ENCODE results near the gene PAGR1. TPM values are rescaled to one million over a fixed set of nuclear protein-coding genes. Genes with fewer than 3 reads are reported as not detected.

The PAGR1 gene
- total and polyA plus RNA-seq, 9 of the 15 experiments (the other 6 are each of a cell fraction or from before 2014, with no cell fraction given) = 1.4 to 58.2 (median 16.8) TPM

DNA sequence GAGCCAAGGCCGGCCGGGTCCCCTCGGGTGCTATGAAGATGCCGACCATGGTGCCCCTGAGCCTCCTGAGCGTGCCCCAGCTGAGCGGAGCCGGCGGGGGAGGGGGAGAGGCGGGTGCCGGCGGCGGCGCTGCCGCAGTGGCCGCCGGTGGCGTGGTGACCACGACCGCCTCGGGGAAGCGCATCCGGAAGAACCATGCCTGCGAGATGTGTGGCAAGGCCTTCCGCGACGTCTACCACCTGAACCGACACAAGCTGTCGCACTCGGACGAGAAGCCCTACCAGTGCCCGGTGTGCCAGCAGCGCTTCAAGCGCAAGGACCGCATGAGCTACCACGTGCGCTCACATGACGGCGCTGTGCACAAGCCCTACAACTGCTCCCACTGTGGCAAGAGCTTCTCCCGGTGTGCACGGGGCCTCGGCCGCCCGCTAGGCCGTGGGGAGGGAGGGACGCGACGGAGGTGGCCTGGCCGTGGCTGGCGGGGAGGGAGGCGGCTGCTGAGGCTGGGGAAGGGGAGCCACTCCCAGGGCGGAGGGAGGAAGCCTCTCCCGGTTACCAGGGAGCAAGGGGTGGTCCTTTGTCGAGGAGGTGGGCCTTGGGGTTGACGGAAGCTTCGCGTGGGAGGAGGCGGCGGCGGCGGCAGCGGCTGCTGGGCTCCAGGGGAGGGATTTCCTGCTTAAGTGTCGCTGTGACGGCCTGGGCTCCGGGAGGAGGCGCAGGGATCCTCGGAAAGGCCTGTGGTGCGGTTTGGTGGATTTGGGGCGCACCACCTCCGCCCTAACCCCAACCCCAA, 8.3 kb upstream of the PAGR1 start (continued):
- TF ChIP-seq, protein P1, sequence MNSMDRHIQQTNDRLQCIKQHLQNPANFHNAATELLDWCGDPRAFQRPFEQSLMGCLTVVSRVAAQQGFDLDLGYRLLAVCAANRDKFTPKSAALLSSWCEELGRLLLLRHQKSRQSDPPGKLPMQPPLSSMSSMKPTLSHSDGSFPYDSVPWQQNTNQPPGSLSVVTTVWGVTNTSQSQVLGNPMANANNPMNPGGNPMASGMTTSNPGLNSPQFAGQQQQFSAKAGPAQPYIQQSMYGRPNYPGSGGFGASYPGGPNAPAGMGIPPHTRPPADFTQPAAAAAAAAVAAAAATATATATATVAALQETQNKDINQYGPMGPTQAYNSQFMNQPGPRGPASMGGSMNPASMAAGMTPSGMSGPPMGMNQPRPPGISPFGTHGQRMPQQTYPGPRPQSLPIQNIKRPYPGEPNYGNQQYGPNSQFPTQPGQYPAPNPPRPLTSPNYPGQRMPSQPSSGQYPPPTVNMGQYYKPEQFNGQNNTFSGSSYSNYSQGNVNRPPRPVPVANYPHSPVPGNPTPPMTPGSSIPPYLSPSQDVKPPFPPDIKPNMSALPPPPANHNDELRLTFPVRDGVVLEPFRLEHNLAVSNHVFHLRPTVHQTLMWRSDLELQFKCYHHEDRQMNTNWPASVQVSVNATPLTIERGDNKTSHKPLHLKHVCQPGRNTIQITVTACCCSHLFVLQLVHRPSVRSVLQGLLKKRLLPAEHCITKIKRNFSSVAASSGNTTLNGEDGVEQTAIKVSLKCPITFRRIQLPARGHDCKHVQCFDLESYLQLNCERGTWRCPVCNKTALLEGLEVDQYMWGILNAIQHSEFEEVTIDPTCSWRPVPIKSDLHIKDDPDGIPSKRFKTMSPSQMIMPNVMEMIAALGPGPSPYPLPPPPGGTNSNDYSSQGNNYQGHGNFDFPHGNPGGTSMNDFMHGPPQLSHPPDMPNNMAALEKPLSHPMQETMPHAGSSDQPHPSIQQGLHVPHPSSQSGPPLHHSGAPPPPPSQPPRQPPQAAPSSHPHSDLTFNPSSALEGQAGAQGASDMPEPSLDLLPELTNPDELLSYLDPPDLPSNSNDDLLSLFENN (IDR thresholded peaks at IDR 0.05; ENCODE audit: low read depth in 2 of 2, low read length in 2 of 2) = no peak
- TF ChIP-seq ZNF408 (CRISPR knock-in tag; IDR thresholded peaks at IDR 0.05; ENCODE audit: low read depth) (no peak), ZNF644 (tag; IDR thresholded peaks at IDR 0.05; ENCODE audit: low read depth) (no peak), CTCFL (IDR thresholded peaks at IDR 0.05; ENCODE audit: borderline replicate concordance, insufficient read depth, low read depth, low read length, poor library complexity, severe bottlenecking) (peak; percentile 25), MAFG (tag; conservative IDR thresholded peaks at IDR 0.05) (no peak), MXD1 (CRISPR knock-in tag; IDR thresholded peaks at IDR 0.05; ENCODE audit: borderline replicate concordance, poor library complexity, severe bottlenecking) (peak; percentile 44), DACH1 (IDR thresholded peaks at IDR 0.05; ENCODE audit: partially characterized antibody) (no peak), NR2F6 (CRISPR knock-in tag; IDR thresholded peaks at IDR 0.05) (no peak), FOXP4 (CRISPR knock-in tag; IDR thresholded peaks at IDR 0.05; ENCODE audit: borderline replicate concordance) (peak; percentile 82), ZNF316 (IDR thresholded peaks at IDR 0.05) (no peak), WHSC1 (IDR thresholded peaks at IDR 0.05; ENCODE audit: low read length) (no peak), STAG1 (CRISPR knock-in tag; IDR thresholded peaks at IDR 0.05; ENCODE audit: borderline replicate concordance) (peak; percentile 32; the same call in 1 of the 2 replicates), KAT8 (IDR thresholded peaks at IDR 0.05; ENCODE audit: low read depth) (no peak), RBM22 (IDR thresholded peaks at IDR 0.05; ENCODE audit: low read depth, low read length, poor library complexity, severe bottlenecking) (no peak)
- TF ChIP-seq, protein P2, sequence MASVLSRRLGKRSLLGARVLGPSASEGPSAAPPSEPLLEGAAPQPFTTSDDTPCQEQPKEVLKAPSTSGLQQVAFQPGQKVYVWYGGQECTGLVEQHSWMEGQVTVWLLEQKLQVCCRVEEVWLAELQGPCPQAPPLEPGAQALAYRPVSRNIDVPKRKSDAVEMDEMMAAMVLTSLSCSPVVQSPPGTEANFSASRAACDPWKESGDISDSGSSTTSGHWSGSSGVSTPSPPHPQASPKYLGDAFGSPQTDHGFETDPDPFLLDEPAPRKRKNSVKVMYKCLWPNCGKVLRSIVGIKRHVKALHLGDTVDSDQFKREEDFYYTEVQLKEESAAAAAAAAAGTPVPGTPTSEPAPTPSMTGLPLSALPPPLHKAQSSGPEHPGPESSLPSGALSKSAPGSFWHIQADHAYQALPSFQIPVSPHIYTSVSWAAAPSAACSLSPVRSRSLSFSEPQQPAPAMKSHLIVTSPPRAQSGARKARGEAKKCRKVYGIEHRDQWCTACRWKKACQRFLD (CRISPR knock-in tag; IDR thresholded peaks at IDR 0.05) = no peak
- TF ChIP-seq, protein P3, sequence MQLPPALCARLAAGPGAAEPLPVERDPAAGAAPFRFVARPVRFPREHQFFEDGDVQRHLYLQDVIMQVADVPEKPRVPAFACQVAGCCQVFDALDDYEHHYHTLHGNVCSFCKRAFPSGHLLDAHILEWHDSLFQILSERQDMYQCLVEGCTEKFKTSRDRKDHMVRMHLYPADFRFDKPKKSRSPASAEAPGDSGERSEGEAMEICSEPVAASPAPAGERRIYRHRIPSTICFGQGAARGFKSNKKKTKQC (CRISPR knock-in tag; IDR thresholded peaks at IDR 0.05) = peak; percentile 91

Data from K562 (cell line).